Measurements from ENCODE around the gene CTXN1.

- TF ChIP-seq EZH2 (IDR thresholded peaks at IDR 0.05; ENCODE audit: insufficient read depth, low read length) = no peak
- TF ChIP-seq, protein P1, sequence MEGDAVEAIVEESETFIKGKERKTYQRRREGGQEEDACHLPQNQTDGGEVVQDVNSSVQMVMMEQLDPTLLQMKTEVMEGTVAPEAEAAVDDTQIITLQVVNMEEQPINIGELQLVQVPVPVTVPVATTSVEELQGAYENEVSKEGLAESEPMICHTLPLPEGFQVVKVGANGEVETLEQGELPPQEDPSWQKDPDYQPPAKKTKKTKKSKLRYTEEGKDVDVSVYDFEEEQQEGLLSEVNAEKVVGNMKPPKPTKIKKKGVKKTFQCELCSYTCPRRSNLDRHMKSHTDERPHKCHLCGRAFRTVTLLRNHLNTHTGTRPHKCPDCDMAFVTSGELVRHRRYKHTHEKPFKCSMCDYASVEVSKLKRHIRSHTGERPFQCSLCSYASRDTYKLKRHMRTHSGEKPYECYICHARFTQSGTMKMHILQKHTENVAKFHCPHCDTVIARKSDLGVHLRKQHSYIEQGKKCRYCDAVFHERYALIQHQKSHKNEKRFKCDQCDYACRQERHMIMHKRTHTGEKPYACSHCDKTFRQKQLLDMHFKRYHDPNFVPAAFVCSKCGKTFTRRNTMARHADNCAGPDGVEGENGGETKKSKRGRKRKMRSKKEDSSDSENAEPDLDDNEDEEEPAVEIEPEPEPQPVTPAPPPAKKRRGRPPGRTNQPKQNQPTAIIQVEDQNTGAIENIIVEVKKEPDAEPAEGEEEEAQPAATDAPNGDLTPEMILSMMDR (IDR thresholded peaks at IDR 0.05; ENCODE audit: insufficient read depth, low read depth, low read length) = no peak
Observed at GRCh38 chr19:7931221-7932061, 5.5 kb upstream of the CTXN1 start.
